Measurements from ENCODE around the gene PROK2.

Gene PROK2

GRCh38 chr3:71725271-71725991, 59.5 kb downstream of the PROK2 start, which contains the start of gene EIF4E3:
Gene EIF4E3 (minus strand): TSS chr3:71725402. CDS start chr3:71725367, 35 bp downstream.
- peaks cover 3% of the 10 kb centered on the region for H3K9me3 ChIP-seq (ENCODE audit: insufficient read depth, low read depth, low read length)
- no peak within 1 kb of the TSS for H2BK5ac ChIP-seq (ENCODE audit: low read depth, low read length, poor library complexity)
- no peak within 1 kb of the TSS for H3K4ac ChIP-seq (ENCODE audit: low read depth, low read length)
- H2AK5ac ChIP-seq (ENCODE audit: low read length): no peak within 1 kb of the TSS
- H3K14ac ChIP-seq (ENCODE audit: low read length): peak within 1 kb of the TSS; percentile 65
- no peak within 1 kb of the TSS for H3K23ac ChIP-seq (ENCODE audit: low read length)
- no peaks in the 10 kb centered on the region for H3K79me1 ChIP-seq (ENCODE audit: low read length)
- WGBS (ENCODE audit: extremely low coverage, insufficient coverage, insufficient read length): no CpG with 5 or more reads among the region's 80 CpGs
- H3K36me3 ChIP-seq (ENCODE audit: control insufficient read depth in 1 of 2, insufficient read depth in 2 of 2, low read length in 2 of 2): no peaks in the 10 kb centered on the region
- no peak within 1 kb of the TSS for H2BK120ac ChIP-seq (ENCODE audit: insufficient read depth, low read length, poor library complexity)
- peak within 1 kb of the TSS; percentile 74 for H3K4me2 ChIP-seq (ENCODE audit: low read length)
- no peak within 1 kb of the TSS for H2BK12ac ChIP-seq (ENCODE audit: low read length)
- H3K18ac ChIP-seq (ENCODE audit: low read length): peak within 1 kb of the TSS; percentile 23
- H3K79me2 ChIP-seq (ENCODE audit: control insufficient read depth, insufficient read depth, low read length, poor library complexity): peaks cover 2% of the 10 kb centered on the region
- no peak within 1 kb of the TSS for H4K91ac ChIP-seq (ENCODE audit: low read depth, low read length)
- H2AFZ ChIP-seq (ENCODE audit: insufficient read depth, low read length, poor library complexity): peak within 1 kb of the TSS; percentile 61
- DNase-seq: peak in 1 of 2 donors; percentile 46
- no peak within 1 kb of the TSS for H3K9ac ChIP-seq (ENCODE audit: low read length)
- H3K4me3 ChIP-seq (ENCODE audit: low read depth, low read length): peak within 1 kb of the TSS; percentile 77
- no peak within 1 kb of the TSS for H3K27ac ChIP-seq (ENCODE audit: low read depth, low read length)
- H4K8ac ChIP-seq (ENCODE audit: low read depth, low read length): peak within 1 kb of the TSS; percentile 12
- peaks cover 18% of the 10 kb centered on the region for H3K27me3 ChIP-seq (ENCODE audit: insufficient read depth, low read length)
- peaks cover 6 to 14% of the 10 kb centered on the region in 2 experiments for H3K4me1 ChIP-seq (ENCODE audit: control insufficient read depth in 1 of 2, insufficient read depth in 2 of 2, low read length in 2 of 2)
- no peak within 1 kb of the TSS for H4K12ac ChIP-seq (ENCODE audit: low read depth, low read length)

- Histone ChIP-seq H3K4me2 (ENCODE audit: low read length) (peak overlapping the region; percentile 74), H3K36me3 (ENCODE audit: control insufficient read depth in 1 of 2, insufficient read depth in 2 of 2, low read length in 2 of 2) (no peaks in the 10 kb centered on the region), H2AFZ (ENCODE audit: insufficient read depth, low read length, poor library complexity) (peak overlapping the region; percentile 61), H3K27me3 (ENCODE audit: insufficient read depth, low read length) (peaks cover 18% of the 10 kb centered on the region), H3K14ac (ENCODE audit: low read length) (peak overlapping the region; percentile 65), H2BK120ac (ENCODE audit: insufficient read depth, low read length, poor library complexity) (no peak overlapping the region), H2BK5ac (ENCODE audit: low read depth, low read length, poor library complexity) (no peak overlapping the region), H2BK12ac (ENCODE audit: low read length) (no peak overlapping the region), H3K4me3 (ENCODE audit: low read depth, low read length) (peak overlapping the region; percentile 77), H3K79me1 (ENCODE audit: low read length) (no peaks in the 10 kb centered on the region), H3K4ac (ENCODE audit: low read depth, low read length) (no peak overlapping the region), H3K9ac (ENCODE audit: low read length) (no peak overlapping the region), H3K18ac (ENCODE audit: low read length) (peak overlapping the region; percentile 23), H3K27ac (ENCODE audit: low read depth, low read length) (no peak overlapping the region), H2AK5ac (ENCODE audit: low read length) (no peak overlapping the region), H3K79me2 (ENCODE audit: control insufficient read depth, insufficient read depth, low read length, poor library complexity) (peaks cover 2% of the 10 kb centered on the region), H4K8ac (ENCODE audit: low read depth, low read length) (peak overlapping the region; percentile 12), H4K12ac (ENCODE audit: low read depth, low read length) (no peak overlapping the region), H3K23ac (ENCODE audit: low read length) (no peak overlapping the region), H3K9me3 (ENCODE audit: insufficient read depth, low read depth, low read length) (peaks cover 3% of the 10 kb centered on the region), H4K91ac (ENCODE audit: low read depth, low read length) (no peak overlapping the region), H3K4me1 (ENCODE audit: control insufficient read depth in 1 of 2, insufficient read depth in 2 of 2, low read length in 2 of 2) (peaks cover 3 to 12% of the 10 kb centered on the region in 2 experiments)
- WGBS (ENCODE audit: extremely low coverage, insufficient coverage, insufficient read length): no CpG with 5 or more reads among the region's 73 CpGs
- DNase-seq: peak in 1 of 2 donors; percentile 32
Observed at GRCh38 chr3:71724584-71725270, 60.2 kb downstream of the PROK2 start.

GRCh38 chr3:71724171-71724453, 60.8 kb downstream of the PROK2 start:
- H2AFZ ChIP-seq (ENCODE audit: insufficient read depth, low read length, poor library complexity): no peak overlapping the region
- H3K79me2 ChIP-seq (ENCODE audit: control insufficient read depth, insufficient read depth, low read length, poor library complexity): peaks cover 2% of the 10 kb centered on the region
- no peak overlapping the region for H3K23ac ChIP-seq (ENCODE audit: low read length)

GRCh38 chr3:71723452-71724170, 61.3 kb downstream of the PROK2 start:
- Histone ChIP-seq H2AFZ (ENCODE audit: insufficient read depth, low read length, poor library complexity) (no peak overlapping the region), H3K4me1 (ENCODE audit: control insufficient read depth in 1 of 2, insufficient read depth in 2 of 2, low read length in 2 of 2) (peaks cover 3 to 9% of the 10 kb centered on the region in 2 experiments), H3K27ac (ENCODE audit: low read depth, low read length) (no peak overlapping the region), H2AK5ac (ENCODE audit: low read length) (no peak overlapping the region), H3K9ac (ENCODE audit: low read length) (no peak overlapping the region), H3K23ac (ENCODE audit: low read length) (no peak overlapping the region), H3K79me2 (ENCODE audit: control insufficient read depth, insufficient read depth, low read length, poor library complexity) (peaks cover 2% of the 10 kb centered on the region), H4K8ac (ENCODE audit: low read depth, low read length) (no peak overlapping the region), H2BK120ac (ENCODE audit: insufficient read depth, low read length, poor library complexity) (no peak overlapping the region), H3K36me3 (ENCODE audit: control insufficient read depth in 1 of 2, insufficient read depth in 2 of 2, low read length in 2 of 2) (no peaks in the 10 kb centered on the region), H3K14ac (ENCODE audit: low read length) (no peak overlapping the region), H3K79me1 (ENCODE audit: low read length) (no peaks in the 10 kb centered on the region), H3K4me2 (ENCODE audit: low read length) (no peak overlapping the region), H3K4ac (ENCODE audit: low read depth, low read length) (no peak overlapping the region), H3K18ac (ENCODE audit: low read length) (no peak overlapping the region), H4K91ac (ENCODE audit: low read depth, low read length) (no peak overlapping the region), H2BK12ac (ENCODE audit: low read length) (no peak overlapping the region), H3K27me3 (ENCODE audit: insufficient read depth, low read length) (peaks cover 18% of the 10 kb centered on the region), H4K12ac (ENCODE audit: low read depth, low read length) (no peak overlapping the region), H2BK5ac (ENCODE audit: low read depth, low read length, poor library complexity) (no peak overlapping the region), H3K4me3 (ENCODE audit: low read depth, low read length) (no peak overlapping the region), H3K9me3 (ENCODE audit: insufficient read depth, low read depth, low read length) (peaks cover 3% of the 10 kb centered on the region)
- no CpG with 5 or more reads among the region's 6 CpGs for WGBS (ENCODE audit: extremely low coverage, insufficient coverage, insufficient read length)
- no peak for DNase-seq

More at GRCh38 chr3:71724171-71724453, 60.8 kb downstream of the PROK2 start:
- Histone ChIP-seq H3K4ac (ENCODE audit: low read depth, low read length) (no peak overlapping the region), H2BK5ac (ENCODE audit: low read depth, low read length, poor library complexity) (no peak overlapping the region), H3K14ac (ENCODE audit: low read length) (no peak overlapping the region), H3K4me3 (ENCODE audit: low read depth, low read length) (no peak overlapping the region), H3K9me3 (ENCODE audit: insufficient read depth, low read depth, low read length) (peaks cover 3% of the 10 kb centered on the region), H2AK5ac (ENCODE audit: low read length) (no peak overlapping the region), H4K12ac (ENCODE audit: low read depth, low read length) (no peak overlapping the region), H3K4me2 (ENCODE audit: low read length) (no peak overlapping the region), H2BK120ac (ENCODE audit: insufficient read depth, low read length, poor library complexity) (no peak overlapping the region), H2BK12ac (ENCODE audit: low read length) (no peak overlapping the region), H3K9ac (ENCODE audit: low read length) (no peak overlapping the region), H3K4me1 (ENCODE audit: control insufficient read depth in 1 of 2, insufficient read depth in 2 of 2, low read length in 2 of 2) (peaks cover 3 to 9% of the 10 kb centered on the region in 2 experiments), H3K18ac (ENCODE audit: low read length) (no peak overlapping the region), H4K91ac (ENCODE audit: low read depth, low read length) (no peak overlapping the region), H3K27ac (ENCODE audit: low read depth, low read length) (no peak overlapping the region), H4K8ac (ENCODE audit: low read depth, low read length) (no peak overlapping the region), H3K36me3 (ENCODE audit: control insufficient read depth in 1 of 2, insufficient read depth in 2 of 2, low read length in 2 of 2) (no peaks in the 10 kb centered on the region), H3K27me3 (ENCODE audit: insufficient read depth, low read length) (peaks cover 18% of the 10 kb centered on the region), H3K79me1 (ENCODE audit: low read length) (no peaks in the 10 kb centered on the region)
- DNase-seq: no peak

Data from trophoblast cell (in vitro differentiated cells and primary cell).